HepG2 (cell line): Measurements from ENCODE around the gene TMOD3. TPM values are rescaled to one million over a fixed set of nuclear protein-coding genes. Genes with fewer than 3 reads are reported as not detected.

Experiments
- ATAC-seq: fragments of 200-7000 bp; cut with Tn5 transposase; 3 replicates; pipeline ENCODE4 v1.9.1; 2020; ENCODE audit warnings: mild to moderate bottlenecking, moderate library complexity
- BruUV-seq: library from RNA; stranded (reverse); fragments of 400-500 nt; replicated peaks from 2 replicates; lab custom pipeline; 2021; lab: Mats Ljungman, UMichigan
- CTCF ChIA-PET: fragments of 300-600 bp; formaldehyde crosslinking; extraction: SDS; loops from one replicate; lab custom pipeline; 2021; ENCODE audit warnings: low total read pairs, inconsistent platforms, low intra/inter-chr PET ratio; lab: Yijun Ruan, JAX
- POLR2A ChIA-PET: fragments of 350-600 bp; sonication (Branson Sonifier 250); formaldehyde crosslinking; loops from one replicate; lab custom pipeline; 2020; ENCODE audit warnings: antibody characterized with exemption, inconsistent platforms; lab: Yijun Ruan, JAX
- DNase-seq: peaks from one replicate; pipeline ENCODE4 v3.0.0-alpha.2; 2015; ENCODE audit warnings: low spot score
- FAIRE-seq: peaks from 3 replicates; lab custom pipeline; 2011; peaks lifted over from hg19 to GRCh38; lab: Jason Lieb, UNC
- H2AFZ ChIP-seq: one replicate; pipeline ENCODE4 v1.6.1; 2011; ENCODE audit warnings: low read length, inconsistent platforms
- H3K27ac ChIP-seq: fragments of 300-600 bp; 3 replicates; pipeline ENCODE4 v1.8.0; 2011; ENCODE audit warnings: mixed run types, mild to moderate bottlenecking, mixed read lengths, low read length, inconsistent platforms; ENCODE audit not compliant: insufficient read depth; ENCODE audit errors: extremely low read length
- H3K27me3 ChIP-seq, 2 experiments: fragments of 200-600 bp in 1 of 2; 2 replicates in 1 of 2; 3 replicates in 1 of 2; pipeline versions ENCODE4 v1.6.0 to v1.8.0; 2011; ENCODE audit warnings: low read length in 2 of 2, mild to moderate bottlenecking in 2 of 2, moderate library complexity in 2 of 2, inconsistent platforms in 1 of 2; ENCODE audit not compliant: insufficient read depth in 2 of 2, control insufficient read depth in 1 of 2
- H3K36me3 ChIP-seq, 2 experiments: fragments of 200-600 bp in 1 of 2; replicated peaks in 1 of 2; 2 replicates in 1 of 2; 3 replicates in 1 of 2; pipeline versions ENCODE4 v1.5.1 to v1.8.0; 2011; ENCODE audit warnings: low read length in 2 of 2, inconsistent platforms in 1 of 2; ENCODE audit not compliant: insufficient read depth in 2 of 2, control insufficient read depth in 1 of 2
- H3K4me1 ChIP-seq: 2 replicates; pipeline ENCODE4 v1.5.1; 2012; ENCODE audit warnings: low read length, inconsistent platforms; ENCODE audit not compliant: insufficient read depth
- H3K4me2 ChIP-seq: 2 replicates; pipeline ENCODE4 v1.6.0; 2011; ENCODE audit warnings: low read depth, low read length, inconsistent platforms
- H3K4me3 ChIP-seq, 3 experiments: fragments of 200-600 bp in 1 of 3; sonication (generic), shearing (Covaris generic) in 1 of 3; replicated peaks in 1 of 3; 2 replicates each; pipeline ENCODE4 v1.5.1; 2011 to 2016; ENCODE audit warnings: low read length in 3 of 3, inconsistent platforms in 2 of 3, low read depth in 2 of 3, mild to moderate bottlenecking in 2 of 3, control low read depth in 1 of 3, mixed read lengths in 1 of 3; ENCODE audit not compliant: insufficient read depth in 1 of 3
- H3K79me2 ChIP-seq: one replicate; pipeline ENCODE4 v1.6.1; 2011; ENCODE audit warnings: low read length, inconsistent platforms; ENCODE audit not compliant: insufficient read depth
- H3K9ac ChIP-seq: 2 replicates; pipeline ENCODE4 v1.6.0; 2011; ENCODE audit warnings: mild to moderate bottlenecking, low read depth, low read length, inconsistent platforms; ENCODE audit not compliant: insufficient read depth
- H3K9me3 ChIP-seq: 2 replicates; pipeline ENCODE4 v1.5.1; 2012; ENCODE audit warnings: mild to moderate bottlenecking, low read length
- H4K20me1 ChIP-seq: 2 replicates; pipeline ENCODE4 v1.6.0; 2011; ENCODE audit warnings: inconsistent platforms, mild to moderate bottlenecking, low read length, moderate library complexity; ENCODE audit not compliant: insufficient read depth
- ATF7 ChIP-seq, 2 experiments: fragments of 450-650 bp in 1 of 2; sonication (generic) in 1 of 2; formaldehyde crosslinking in 1 of 2; IDR thresholded peaks; 2 replicates each; pipeline versions ENCODE4 v1.4.0 to v1.6.1; 2016 to 2020; ENCODE audit warnings: antibody characterized with exemption in 1 of 2, mild to moderate bottlenecking in 1 of 2, missing genetic modification reagents in 1 of 2
- DRAP1 ChIP-seq: IDR thresholded peaks from 2 replicates; pipeline ENCODE4 v1.6.1; 2016; ENCODE audit warnings: missing genetic modification reagents, missing compliant biosample characterization
- HNF1B ChIP-seq: sonication (generic); formaldehyde crosslinking; IDR thresholded peaks from 2 replicates; pipeline ENCODE4 v1.5.1; 2020; ENCODE audit warnings: mild to moderate bottlenecking, moderate library complexity, missing genetic modification reagents
- IRF9 ChIP-seq: sonication (generic); formaldehyde crosslinking; IDR thresholded peaks from 2 replicates; pipeline ENCODE4 v1.8.0; 2022; ENCODE audit warnings: missing genetic modification reagents, mild to moderate bottlenecking, borderline replicate concordance
- NCOR1 ChIP-seq: fragments of 200-600 bp; sonication (generic); IDR thresholded peaks from 2 replicates; pipeline ENCODE4 v1.7.0; 2017; ENCODE audit warnings: antibody characterized with exemption, low read length, borderline replicate concordance
- PRDM10 ChIP-seq: sonication (generic); formaldehyde crosslinking; IDR thresholded peaks from 2 replicates; pipeline ENCODE4 v1.4.0; 2020; ENCODE audit warnings: low read depth, missing genetic modification reagents
- REPIN1 ChIP-seq: sonication (generic); formaldehyde crosslinking; IDR thresholded peaks from 2 replicates; pipeline ENCODE4 v1.8.0; 2022; ENCODE audit warnings: missing genetic modification reagents, low read depth, mild to moderate bottlenecking, borderline replicate concordance
- ZFP37 ChIP-seq: sonication (generic); formaldehyde crosslinking; IDR thresholded peaks from 2 replicates; pipeline ENCODE4 v1.4.0; 2020; ENCODE audit warnings: missing genetic modification reagents, borderline replicate concordance
- ZNF569 ChIP-seq: sonication (generic); formaldehyde crosslinking; IDR thresholded peaks from 2 replicates; pipeline ENCODE4 v1.5.0; 2020; ENCODE audit warnings: mild to moderate bottlenecking, missing genetic modification reagents, moderate library complexity, borderline replicate concordance
- WGBS: methylation state at CpG from one replicate; pipeline ENCODE4 v1.1.6; 2017; ENCODE audit warnings: low lambda C conversion rate; 5-methylcytosine and 5-hydroxymethylcytosine counted together
- in situ Hi-C: cut with HindIII; loops from 2 replicates; pipeline ENCODE4 v1.10.0; 2017; ENCODE audit warnings: low pct_unique_long_range_greater_than_20kb; ENCODE audit not compliant: extremely low pct_ligation_motif_present
- intact Hi-C: fragments of 100-400 bp; cut with micrococcal nuclease; formaldehyde crosslinking; loops from one replicate; pipeline ENCODE4 v1.10.0; 2022; ENCODE audit not compliant: unreplicated experiment
- polyA plus RNA-seq, 8 experiments: library from polyadenylated mRNA; depleted of rRNA in 3 of 8; stranded (reverse) in 7 of 8; unstranded in 1 of 8; fragments of >200 nt; fragmentation: Illumina TruSeq in 4 of 8; extraction: Trizol in 4 of 8; gene quantifications; 2 replicates each; pipeline versions ENCODE4 v1.2.1 to v1.2.3, GENCODE V29; 2011 to 2016; ENCODE audit warnings: low read depth in 4 of 8, missing spikeins in 1 of 8, mixed read lengths in 1 of 8; ENCODE audit not compliant: insufficient read depth in 1 of 8
- total RNA-seq, 5 experiments: library from RNA; depleted of rRNA; stranded (reverse); fragments of >200 nt; fragmentation: Illumina TruSeq; extraction: Trizol; gene quantifications; 2 replicates each; pipeline ENCODE4 v1.2.3, GENCODE V29; 2016; ENCODE audit warnings: low read depth in 1 of 5

Gene TMOD3
- total and polyA plus RNA-seq, 2 of the 13 experiments (the other 11 are each of a cell fraction or from before 2014, with no cell fraction given), result 5.1 to 23.2 TPM

DNA sequence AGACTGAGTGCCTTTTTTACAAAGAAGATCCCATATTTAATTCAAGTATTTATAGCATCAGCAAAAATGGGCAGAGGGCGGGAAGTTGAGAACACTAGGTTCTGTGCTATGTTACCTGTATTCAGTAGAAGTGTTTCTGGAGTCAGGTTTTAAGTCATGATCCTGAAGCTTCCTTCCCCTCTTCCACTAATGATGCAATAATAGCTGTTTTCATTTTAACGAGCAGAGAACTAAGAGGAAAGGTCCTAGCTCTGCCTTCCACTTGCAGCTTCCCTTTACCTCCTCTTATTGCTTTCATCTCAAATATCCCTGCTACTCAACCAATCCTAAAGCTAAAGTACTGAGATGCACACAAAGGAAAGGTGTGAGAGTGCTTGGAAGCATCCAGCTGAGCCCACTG is 16.9 kb upstream of the TMOD3 start:
- TF ChIP-seq HNF1B (CRISPR knock-in tag) (no peak), ATF7 (IDR thresholded peaks at IDR 0.05) (peak; percentile 45; the same call in 1 of the 2 replicates), ATF7 (CRISPR knock-in tag; IDR thresholded peaks at IDR 0.05) (no peak)
- no peak for FAIRE-seq

GRCh38 chr15:51814606-51815005 is 14.8 kb upstream of the TMOD3 start:
- Histone ChIP-seq H4K20me1 (no peaks in the 10 kb centered on the region), H3K79me2 (no peaks in the 10 kb centered on the region), H3K27me3 (peaks cover 0 to 5% of the 10 kb centered on the region in 2 experiments; a peak in 1 of 5 replicates), H3K9me3 (no peaks in the 10 kb centered on the region), H2AFZ (no peak overlapping the region), H3K9ac (no peak overlapping the region), H3K4me2 (no peak overlapping the region), H3K27ac (no peak overlapping the region), H3K36me3 (no peaks in the 10 kb centered on the region), H3K4me1 (peaks cover 16% of the 10 kb centered on the region), H3K4me3 (no peak overlapping the region)
- ChIA-PET POLR2A (no interaction called here), CTCF (no interaction called here)
- TF ChIP-seq ZFP37 (no peak), NCOR1 (no peak), ZNF569 (no peak), IRF9 (no peak), REPIN1 (CRISPR knock-in tag) (no peak), PRDM10 (no peak), DRAP1 (CRISPR knock-in tag) (no peak)
- ATAC-seq, result no peak
- in situ Hi-C loops, result no loop called here
- FAIRE-seq, result no peak
- DNase-seq, result no peak
- WGBS, result 49% methylated on average over 3 of the region's 3 CpGs
- intact Hi-C loops, result no loop called here
- BruUV-seq, result no TSS peak

More for the DNA sequence above, 16.9 kb upstream of the TMOD3 start:
- CTCF ChIA-PET, result no interaction called here
- Histone ChIP-seq H3K79me2 (no peaks in the 10 kb centered on the region), H3K4me1 (peaks cover 16% of the 10 kb centered on the region), H4K20me1 (no peaks in the 10 kb centered on the region), H3K4me2 (no peak overlapping the region), H3K27me3 (peaks cover 0 to 5% of the 10 kb centered on the region in 2 experiments; a peak in 1 of 5 replicates), H3K4me3 (no peak overlapping the region), H3K27ac (no peak overlapping the region), H2AFZ (no peak overlapping the region), H3K9me3 (no peaks in the 10 kb centered on the region), H3K9ac (no peak overlapping the region), H3K36me3 (no peaks in the 10 kb centered on the region)
- no peak for DNase-seq
- BruUV-seq, result no TSS peak
- 34% methylated on average over 2 of the region's 2 CpGs for WGBS
- intact Hi-C loops (no loop called here), in situ Hi-C loops (no loop called here)
- POLR2A ChIA-PET, result no interaction called here
- no peak for ATAC-seq
